LHCN-M2 (cell line): ENCODE measurements around the gene PRR12. TPM values are rescaled to one million over a fixed set of nuclear protein-coding genes. Genes with fewer than 3 reads are reported as not detected.
A peak's percentile ranks its signal among the peaks of the same experiment; 100 is the strongest.

ENCODE experiments used
- DNase-seq: peaks from one replicate; pipeline ENCODE4 v3.0.0-alpha.2; 2012; ENCODE audit warnings: low read depth
- total RNA-seq: library from RNA; depleted of rRNA; stranded (reverse); fragments of >200 nt; gene quantifications from 2 replicates; pipeline ENCODE4 v1.2.3, GENCODE V29; 2014; rRNA removed

The PRR12 gene
- total RNA-seq, 1 experiment from 2014 or later, result 5.5 TPM

GRCh38 chr19:49665351-49666119 lies 74.6 kb downstream of the PRR12 start, which contains the start of the genes BCL2L12 and IRF3:
Gene BCL2L12, plus strand, starts transcription at chr19:49665933. Its CDS starts 760 bp downstream, at chr19:49666693.
Gene IRF3, minus strand, starts transcription at chr19:49665857. Its CDS starts 1,019 bp downstream, at chr19:49664838.
- peak; percentile 94 for DNase-seq

- DNase-seq, result no peak
Measured at GRCh38 chr19:49666120-49666444, 75.1 kb downstream of the PRR12 start.

GRCh38 chr19:49667473-49667872 lies 76.5 kb downstream of the PRR12 start:
- no peak for DNase-seq

GRCh38 chr19:49669516-49669915 lies 78.5 kb downstream of the PRR12 start:
- no peak for DNase-seq

GRCh38 chr19:49672131-49672919 lies 81.3 kb downstream of the PRR12 start:
- DNase-seq, result peak; percentile 55

Other genes starting within 250 kb of the PRR12 start
- gene TEAD2, start 228.8 kb upstream of the PRR12 start, total RNA-seq, result 36.9 and 39.4 TPM in 2 replicates
- 0.46 TPM in 1 of 2 replicates, not detected in the other for gene DKKL1, start 227.3 kb upstream of the PRR12 start, total RNA-seq
- gene KASH5, start 202.9 kb upstream of the PRR12 start, total RNA-seq, result not detected in 2 replicates
- gene PTH2, start 167.7 kb upstream of the PRR12 start, total RNA-seq, result not detected in 2 replicates
- not detected in 2 replicates for gene GFY, start 165.8 kb upstream of the PRR12 start, total RNA-seq
- gene SLC17A7, start 149.7 kb upstream of the PRR12 start, total RNA-seq, result 0.46 TPM in 1 of 2 replicates, not detected in the other
- gene PIH1D1, start 139.4 kb upstream of the PRR12 start, total RNA-seq, result 81.1 and 90.7 TPM in 2 replicates
- 34.8 and 42.6 TPM in 2 replicates for gene ALDH16A1, start 138.0 kb upstream of the PRR12 start, total RNA-seq
- gene FLT3LG, start 117.0 kb upstream of the PRR12 start, total RNA-seq, result 2.6 and 4.6 TPM in 2 replicates
- gene RPL13A, start 103.6 kb upstream of the PRR12 start, total RNA-seq, result 1,577 and 2,027 TPM in 2 replicates
- gene RPS11, start 94.7 kb upstream of the PRR12 start, total RNA-seq, result 2,307 and 2,635 TPM in 2 replicates
- 95.6 and 96.2 TPM in 2 replicates for gene FCGRT, start 78.5 kb upstream of the PRR12 start, total RNA-seq
- gene RCN3, start 63.2 kb upstream of the PRR12 start, total RNA-seq, result 234 and 287 TPM in 2 replicates
- gene NOSIP, start 10.6 kb upstream of the PRR12 start, total RNA-seq, result 75.2 and 76.8 TPM in 2 replicates
- 0.29 and 0.38 TPM in 2 replicates for gene PRRG2, start 9.9 kb upstream of the PRR12 start, total RNA-seq
- gene RRAS, start 49.0 kb downstream of the PRR12 start, total RNA-seq, result 61.3 and 65.3 TPM in 2 replicates
- gene SCAF1, start 51.0 kb downstream of the PRR12 start, total RNA-seq, result 23.9 and 24.8 TPM in 2 replicates
- gene IRF3, start 74.7 kb downstream of the PRR12 start, total RNA-seq, result 55.0 and 62.7 TPM in 2 replicates
- 25.6 and 25.7 TPM in 2 replicates for gene BCL2L12, start 74.8 kb downstream of the PRR12 start, total RNA-seq
- gene PRMT1, start 86.1 kb downstream of the PRR12 start, total RNA-seq, result 342 and 345 TPM in 2 replicates
- 1.2 TPM in 2 replicates for gene ADM5, start 98.4 kb downstream of the PRR12 start, total RNA-seq
- 0.90 and 2.5 TPM in 2 replicates for gene CPT1C, start 99.9 kb downstream of the PRR12 start, total RNA-seq
- gene TSKS, start 172.1 kb downstream of the PRR12 start, total RNA-seq, result not detected in 2 replicates
- 103 and 107 TPM in 2 replicates for gene AP2A1, start 175.8 kb downstream of the PRR12 start, total RNA-seq
- 27.6 and 29.3 TPM in 2 replicates for gene FUZ, start 222.1 kb downstream of the PRR12 start, total RNA-seq
- 19.0 and 23.1 TPM in 2 replicates for gene MED25, start 227.1 kb downstream of the PRR12 start, total RNA-seq